HPDE6-E6E7 (cell line): ENCODE measurements around the gene TNS1.

ENCODE experiments used
- DNase-seq: peaks from one replicate; pipeline ENCODE4 v3.0.0; 2011; ENCODE audit warnings: missing footprints; ENCODE audit errors: extremely low spot score

TNS1 gene

DNA sequence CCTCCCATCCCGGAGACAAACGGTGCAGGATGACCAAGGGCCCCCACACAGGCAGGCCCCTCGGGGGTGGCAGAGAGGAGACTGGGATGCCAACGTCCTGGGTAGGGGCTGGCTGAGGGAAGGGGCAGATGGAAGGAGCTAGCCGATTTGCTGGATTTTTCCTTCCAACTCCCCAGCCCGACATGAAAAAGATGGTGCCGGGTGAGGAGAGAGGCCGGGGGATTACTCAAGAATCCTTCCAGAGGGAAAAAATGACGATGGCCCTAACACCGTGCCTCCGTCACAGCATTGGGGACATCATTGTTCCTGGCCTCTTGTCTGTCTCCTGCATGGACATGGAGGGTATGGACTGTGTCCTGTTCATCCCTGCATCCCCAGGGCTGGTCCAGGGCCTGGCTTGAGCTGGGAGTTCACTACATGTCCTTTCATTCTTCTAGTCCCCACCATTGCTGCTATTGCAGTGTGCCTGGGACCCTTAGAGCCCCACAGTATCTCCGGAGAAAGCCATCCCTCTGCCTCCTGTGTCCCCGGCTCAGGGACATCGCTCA, 217.7 kb downstream of the TNS1 start:
- no peak for DNase-seq

DNA sequence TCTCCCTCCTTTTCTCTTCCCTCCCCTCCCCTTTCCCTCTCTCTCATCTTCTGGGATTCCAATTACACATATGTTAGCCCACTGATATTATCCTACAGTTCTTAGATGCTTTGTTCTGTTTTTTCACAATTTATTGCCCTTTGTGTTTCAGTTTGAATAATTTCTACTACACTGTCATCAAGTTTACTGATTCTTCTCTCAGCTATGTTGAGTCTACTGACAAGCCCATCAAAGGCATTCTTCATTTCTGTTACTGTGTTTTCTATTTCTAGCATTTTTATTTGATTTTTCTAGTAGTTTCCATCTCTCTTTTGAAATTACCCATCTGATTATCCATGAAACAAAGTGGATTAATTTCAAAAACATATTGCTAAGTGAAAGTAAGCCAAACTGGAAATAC, 219.6 kb downstream of the TNS1 start:
- no peak for DNase-seq

DNA sequence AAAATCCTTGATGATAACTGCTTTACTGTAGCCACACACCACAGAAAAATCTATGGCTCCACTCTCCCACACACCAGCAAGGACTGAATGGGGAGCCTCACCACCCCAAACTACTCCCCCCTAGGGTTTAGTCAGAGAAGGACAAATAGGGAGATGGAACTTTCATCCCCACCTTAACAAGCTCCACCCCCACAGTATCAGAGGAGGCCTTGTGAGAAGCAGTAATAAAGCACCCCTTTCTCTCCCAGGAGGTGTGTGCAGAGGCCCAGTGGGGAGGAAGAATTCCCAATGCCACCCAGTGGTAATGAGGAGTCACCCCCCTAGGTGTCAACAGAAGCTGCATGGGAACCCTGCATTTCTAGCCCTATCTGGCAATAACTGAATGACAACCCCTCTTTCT, 224.9 kb downstream of the TNS1 start:
- no peak for DNase-seq

DNA sequence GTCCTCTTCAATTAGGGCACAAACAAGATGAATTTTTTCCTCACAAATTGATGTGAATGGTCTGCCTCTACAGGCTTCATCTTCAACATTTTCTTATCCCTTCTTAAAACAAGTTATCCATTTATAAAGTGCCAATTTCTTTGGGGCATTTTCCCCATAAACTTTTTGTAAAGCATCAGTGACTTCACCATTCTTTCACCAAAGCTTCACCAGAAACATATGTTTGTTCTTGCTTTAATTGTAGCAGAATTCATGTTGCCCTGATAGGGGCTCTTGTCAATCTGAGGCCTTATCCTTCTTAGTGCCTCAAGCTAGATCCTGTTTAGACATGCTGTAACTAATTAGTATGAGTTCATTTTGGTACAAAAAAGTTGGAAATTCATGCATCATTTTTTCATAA, 226.2 kb downstream of the TNS1 start:
- DNase-seq, result no peak

DNA sequence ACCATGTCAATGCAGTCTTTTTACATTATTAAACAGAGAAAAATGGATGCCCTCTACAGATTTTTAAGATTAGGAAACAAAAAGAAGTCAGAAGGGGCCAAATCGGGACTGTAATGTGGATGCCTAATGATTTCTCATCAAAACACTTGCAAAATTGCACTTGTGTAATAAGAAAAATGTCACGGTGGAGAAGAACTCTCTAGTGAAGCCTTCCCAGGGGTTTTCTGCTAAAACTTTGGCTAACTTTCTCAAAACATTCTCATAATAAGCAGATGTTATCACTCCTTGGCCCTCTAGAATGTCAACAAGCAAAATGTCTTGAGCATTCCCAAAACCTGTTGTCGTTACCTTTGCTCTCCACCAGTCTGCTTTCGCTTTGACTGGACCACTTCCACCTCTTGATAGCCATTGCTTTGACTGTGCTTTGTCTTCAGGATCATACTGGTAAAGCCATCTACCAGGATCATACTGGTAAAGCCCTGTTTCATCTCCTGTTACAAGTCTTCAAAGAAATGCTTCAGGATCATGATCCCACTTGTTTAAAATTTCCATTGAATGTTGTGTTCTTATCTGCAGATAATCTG, 226.8 kb downstream of the TNS1 start:
- DNase-seq, result no peak

DNA sequence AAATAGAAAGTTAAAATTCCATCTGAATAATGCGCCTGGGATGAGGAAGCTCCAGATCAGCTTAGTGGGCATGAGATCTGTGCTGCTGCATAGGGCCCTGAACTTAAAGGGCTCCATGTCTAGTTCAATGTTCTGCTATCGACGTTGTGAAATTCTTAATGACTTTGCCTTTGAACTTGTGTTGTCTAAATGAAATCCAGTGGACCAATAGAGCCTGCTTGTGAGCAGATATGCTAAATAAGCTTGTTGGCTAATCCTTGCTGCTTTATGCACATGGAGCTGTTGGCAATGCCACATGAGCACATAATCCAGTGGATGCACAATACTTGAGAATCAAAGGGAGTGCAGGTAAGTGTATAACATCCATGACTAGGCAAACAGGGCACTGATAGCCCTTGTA, 228.6 kb downstream of the TNS1 start:
- no peak for DNase-seq

DNA sequence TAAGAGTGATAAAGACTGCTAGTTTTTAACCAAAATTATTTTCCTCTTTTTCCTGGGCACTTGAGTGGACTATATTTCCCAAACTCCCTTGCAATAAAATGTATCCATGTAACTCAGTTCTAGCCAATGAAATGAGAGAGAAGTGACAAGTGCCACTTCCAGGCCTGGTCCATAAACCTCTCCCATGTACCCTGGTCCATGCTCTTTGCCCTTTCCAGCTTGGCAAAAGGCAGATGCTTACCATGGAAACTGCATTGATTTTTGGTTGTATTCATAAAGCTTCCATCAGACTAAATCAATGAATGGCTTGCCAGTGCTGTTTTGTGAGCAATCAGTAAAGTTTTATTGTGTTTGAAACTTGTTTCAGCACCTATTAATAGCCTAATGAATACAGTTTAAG, 229.3 kb downstream of the TNS1 start:
- DNase-seq, result no peak

DNA sequence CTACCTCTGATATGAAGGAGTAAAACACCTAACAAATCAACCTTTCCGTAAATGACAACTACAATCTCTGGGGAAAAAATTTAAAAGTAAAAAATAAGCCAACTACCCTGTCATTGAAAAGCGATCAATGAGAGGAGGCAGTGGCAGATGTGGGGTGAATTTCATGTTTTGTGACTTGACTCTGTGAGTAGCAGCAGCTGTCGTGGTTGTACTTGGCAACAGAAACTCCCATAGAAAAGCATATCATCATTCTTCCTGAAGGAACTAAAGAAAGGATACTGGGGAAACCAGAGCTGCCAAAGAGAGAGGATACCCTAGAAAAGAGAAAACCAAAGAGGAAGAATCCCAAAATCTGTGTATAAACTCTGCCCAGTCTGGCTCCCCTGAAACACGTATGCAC, 236.4 kb downstream of the TNS1 start:
- no peak for DNase-seq

DNA sequence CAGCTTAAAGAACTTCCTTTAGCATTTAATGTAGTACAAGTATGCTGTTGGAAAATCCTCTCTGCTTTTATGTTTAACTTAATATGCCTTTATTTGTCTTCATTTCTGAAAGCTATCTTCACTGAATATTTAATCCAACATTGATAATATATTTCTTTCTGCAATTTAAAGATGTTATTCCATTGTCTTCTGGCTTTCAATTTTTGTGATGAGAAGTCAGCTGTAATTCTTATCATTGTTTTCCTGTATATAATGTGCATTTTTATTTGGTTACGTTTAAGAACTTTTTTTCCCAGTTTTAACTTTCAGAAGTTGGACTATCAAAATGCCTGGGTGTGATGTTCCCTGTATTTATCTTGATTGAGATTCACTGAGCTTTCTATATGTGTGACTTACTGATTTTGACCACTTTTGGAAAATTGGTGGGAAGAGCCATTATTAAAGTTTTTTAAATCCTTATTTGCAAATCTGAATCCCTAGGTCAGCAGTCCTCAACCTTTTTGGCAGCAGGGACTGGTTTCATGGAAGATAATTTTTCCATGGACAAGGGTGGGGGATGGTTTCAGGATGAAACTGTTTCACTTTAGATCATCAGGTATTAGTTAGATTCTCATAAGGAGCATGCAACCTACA, 241.0 kb downstream of the TNS1 start:
- DNase-seq, result no peak

DNA sequence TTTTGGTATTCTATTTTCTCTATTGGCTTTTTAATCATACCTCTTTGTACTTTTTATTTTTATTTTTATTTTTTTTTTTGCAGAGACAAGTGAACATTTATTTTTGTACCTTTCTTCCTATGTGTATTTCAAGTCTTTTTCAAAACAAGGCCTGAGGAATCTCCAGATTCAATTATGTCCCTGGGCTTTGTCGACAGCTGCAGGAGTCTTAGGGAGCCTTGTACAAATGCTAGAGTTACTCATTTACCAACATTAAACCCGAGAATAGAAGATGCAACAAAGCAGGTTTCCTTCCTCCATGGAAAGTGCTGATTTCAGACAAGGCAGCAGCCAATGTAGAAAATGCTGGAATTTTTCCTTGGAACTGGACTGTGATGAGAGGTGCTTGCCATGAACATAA, 242.8 kb downstream of the TNS1 start:
- no peak for DNase-seq

DNA sequence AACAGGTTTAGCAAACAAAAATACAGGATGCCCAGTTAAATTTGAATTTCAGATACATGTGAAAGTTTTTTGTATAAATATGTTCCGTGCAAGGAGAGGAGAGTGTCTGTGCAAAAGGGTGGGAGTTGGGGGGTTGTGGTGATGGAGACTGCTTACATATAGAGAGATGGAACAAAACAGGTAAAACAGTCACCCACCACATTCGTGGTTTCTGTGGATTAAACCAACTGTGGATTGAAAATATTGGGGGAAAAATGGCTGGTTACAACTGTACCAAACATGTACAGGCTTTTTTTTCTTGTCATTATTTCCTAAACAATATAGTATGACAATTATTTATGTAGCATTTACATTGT, 245.7 kb downstream of the TNS1 start:
- no peak for DNase-seq

DNA sequence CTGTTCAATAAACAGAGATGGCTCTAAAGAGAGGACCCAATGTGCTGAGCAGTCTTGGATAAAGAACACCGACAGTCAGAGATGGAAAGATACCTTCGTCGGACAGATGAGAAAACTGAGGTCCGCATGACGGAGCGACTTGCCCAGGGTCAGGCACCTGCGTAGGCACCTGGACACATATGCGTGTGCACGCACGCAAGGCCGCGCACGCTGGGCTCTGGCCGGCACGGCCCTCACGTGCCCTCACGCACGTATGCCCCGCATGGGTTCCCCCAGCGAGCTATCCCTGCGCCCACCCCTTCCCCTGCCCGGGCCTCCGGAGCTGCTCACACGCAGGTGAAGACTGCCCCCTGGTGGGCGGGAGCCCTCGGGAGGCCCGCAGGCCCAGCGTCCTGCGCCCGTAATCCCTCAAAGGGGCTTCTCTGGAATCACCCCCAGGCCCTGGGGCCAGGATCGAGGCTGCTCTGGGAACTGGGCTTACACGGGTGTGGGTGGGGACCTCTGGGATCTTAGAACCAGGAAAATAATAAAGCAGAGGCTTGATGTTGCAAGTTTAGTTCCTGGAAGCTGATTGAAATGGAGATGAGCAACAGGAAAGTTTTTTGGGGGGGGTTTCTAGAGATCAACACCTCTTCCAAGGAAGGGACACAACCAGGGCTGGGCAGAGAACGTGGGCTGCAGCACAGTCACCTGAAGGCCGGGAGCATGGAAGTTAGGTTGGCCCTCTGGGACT, 246.3 kb downstream of the TNS1 start:
- peak; percentile 32 for DNase-seq

DNA sequence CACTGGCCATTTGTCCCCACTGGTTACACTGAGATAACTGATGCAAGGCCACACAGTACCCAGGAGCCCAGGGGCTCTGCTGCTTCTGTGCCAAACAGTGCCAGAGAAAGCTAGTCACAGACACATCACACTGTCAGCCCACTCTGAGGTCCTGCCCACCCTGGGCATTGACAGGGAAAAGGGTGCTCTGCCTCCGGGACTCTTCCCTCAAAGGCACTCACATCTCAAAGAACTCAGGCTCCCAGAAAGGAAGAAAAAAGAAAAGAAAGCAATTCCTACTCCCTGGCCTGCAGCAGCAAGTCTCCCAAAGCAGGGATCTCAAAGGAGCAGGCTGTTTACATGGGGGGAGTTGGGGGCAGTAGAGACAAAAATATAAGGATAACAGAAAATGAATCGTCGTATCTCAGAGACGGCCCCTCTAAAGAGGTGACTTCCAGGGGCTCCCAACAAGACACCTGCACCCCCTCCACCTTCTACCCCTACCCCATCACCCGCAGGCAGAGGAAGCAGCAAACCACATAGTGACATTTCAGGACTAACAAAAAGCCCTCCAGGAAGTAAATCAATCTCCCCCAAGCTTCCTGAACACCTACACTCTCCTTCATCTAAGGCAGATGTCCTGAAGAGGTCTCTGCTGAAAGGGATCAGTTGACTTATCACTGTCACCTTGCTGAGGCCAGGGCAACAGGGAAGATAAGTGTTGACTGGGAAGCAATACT, 247.6 kb downstream of the TNS1 start:
- no peak for DNase-seq

DNA sequence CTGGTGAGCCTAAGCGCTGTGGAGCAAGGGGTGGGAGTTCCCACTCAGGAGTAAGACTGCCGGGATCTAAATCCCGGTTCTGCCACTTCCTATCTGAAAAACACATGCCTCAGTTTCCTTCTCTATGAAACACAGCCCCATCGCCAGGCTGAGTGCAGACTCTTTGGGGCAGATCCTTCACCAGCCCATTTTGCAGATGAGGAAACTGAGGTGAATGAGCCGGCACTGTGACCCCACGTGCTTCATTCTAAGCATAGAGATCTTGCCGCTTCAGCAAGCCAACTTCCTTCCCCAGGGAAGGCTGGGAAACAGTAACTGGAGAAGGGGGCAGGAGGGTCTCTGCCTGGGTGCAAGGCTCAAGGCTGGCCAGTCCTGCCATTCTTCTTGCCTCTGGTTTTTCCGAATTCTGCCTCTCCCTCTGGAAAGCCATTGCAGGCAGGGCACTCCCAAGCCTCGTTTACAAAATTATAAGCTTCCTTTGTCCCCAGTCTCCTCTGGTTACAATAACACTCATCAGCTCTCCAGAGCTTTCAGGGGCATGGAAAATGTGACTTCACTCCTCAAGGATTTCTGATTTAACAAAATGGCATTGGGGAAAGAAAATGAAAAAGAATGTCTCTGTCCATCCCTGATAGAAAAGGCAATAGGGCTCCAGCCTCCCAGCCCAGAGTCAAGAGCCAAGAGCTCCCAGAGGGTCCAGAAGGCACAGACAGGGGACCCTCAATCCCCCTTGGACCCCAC, 249.2 kb downstream of the TNS1 start:
- DNase-seq, result no peak

DNA sequence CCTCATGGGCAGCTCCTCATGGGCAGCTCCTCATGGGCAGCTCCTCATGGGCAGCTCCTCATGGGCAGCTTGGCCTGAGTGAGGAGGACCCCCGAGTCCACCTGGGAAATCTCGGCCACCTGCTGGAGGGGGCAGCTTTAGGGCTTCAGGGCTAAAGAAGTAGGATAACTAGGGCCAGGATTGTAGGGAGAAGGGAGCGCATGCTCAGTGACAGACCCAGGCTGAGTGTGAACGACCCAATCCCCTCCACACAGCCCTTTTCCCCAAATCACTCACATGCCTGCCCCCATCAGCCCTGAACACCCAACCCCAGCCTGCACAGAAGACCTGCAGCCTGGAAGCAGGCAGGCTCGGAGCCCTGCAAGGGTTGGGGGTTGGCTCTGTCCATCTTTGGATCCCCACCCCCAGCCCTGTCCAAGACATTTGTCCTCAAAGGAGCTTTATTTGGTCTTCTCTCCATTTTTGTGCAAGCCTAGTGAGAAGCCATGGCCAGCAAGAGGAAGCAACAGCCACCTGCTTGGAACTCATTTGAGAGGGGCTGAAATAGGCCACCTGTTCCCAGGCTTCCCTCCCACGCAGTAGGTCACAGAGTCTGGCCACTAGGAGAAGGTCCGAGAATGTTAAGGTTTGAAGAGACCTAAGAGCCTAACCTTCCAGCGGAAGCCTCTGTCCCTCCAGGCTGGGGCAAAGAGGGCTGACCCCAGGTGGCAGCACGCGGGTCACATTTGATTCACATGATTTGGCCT, 249.9 kb downstream of the TNS1 start:
- DNase-seq, result no peak

DNA sequence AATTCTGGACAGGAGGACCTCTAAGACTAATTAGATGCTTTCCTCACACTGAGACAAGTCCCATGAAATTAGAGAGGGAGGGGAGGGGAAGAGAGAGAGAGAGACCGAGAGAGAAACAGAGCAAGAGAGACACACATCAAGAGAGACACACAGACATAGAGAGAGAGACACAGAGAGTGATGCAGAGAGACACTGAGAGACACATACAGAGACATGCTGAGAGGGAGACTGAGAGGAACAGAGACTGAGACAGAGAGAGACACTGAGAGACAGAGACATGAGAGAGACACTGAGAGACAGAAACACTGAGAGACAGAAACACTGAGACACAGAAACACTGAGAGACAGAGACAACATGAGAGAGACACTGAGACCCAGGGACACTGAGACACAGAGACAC, 250.8 kb downstream of the TNS1 start:
- DNase-seq, result no peak

DNA sequence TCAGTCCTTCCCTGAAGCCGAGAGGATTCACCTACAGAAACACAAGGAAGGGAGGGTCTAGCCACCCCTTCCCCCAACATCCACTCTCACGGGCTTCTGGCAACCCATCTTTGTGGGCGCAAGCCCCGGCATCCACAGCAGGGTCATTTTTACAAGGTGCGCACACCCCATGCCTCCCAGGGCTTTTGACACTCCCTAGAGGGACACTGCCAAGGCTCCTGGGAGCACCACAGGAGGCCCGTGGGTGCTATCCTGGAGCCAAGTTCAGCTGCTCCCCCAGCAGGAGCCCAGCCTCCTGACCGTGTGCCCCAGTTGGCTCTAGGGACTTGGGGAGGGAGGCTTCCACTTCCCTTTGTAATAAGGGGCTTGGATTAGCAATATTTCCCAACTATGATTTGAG, 251.6 kb downstream of the TNS1 start:
- DNase-seq, result no peak
